HG03108 (cell line): ENCODE measurements around the gene TMEM117.

Experiments
- ATAC-seq: cut with Tn5 transposase; IDR thresholded peaks from one replicate; pipeline ENCODE4 v1.9.1; 2021; ENCODE audit warnings: moderate library complexity; ENCODE audit not compliant: unreplicated experiment

The TMEM117 gene

GRCh38 chr12:43835656-43836474 is at the start of gene TMEM117:
TMEM117 (plus strand) TSS chr12:43836081.
- ATAC-seq, result peak; percentile 71

DNA sequence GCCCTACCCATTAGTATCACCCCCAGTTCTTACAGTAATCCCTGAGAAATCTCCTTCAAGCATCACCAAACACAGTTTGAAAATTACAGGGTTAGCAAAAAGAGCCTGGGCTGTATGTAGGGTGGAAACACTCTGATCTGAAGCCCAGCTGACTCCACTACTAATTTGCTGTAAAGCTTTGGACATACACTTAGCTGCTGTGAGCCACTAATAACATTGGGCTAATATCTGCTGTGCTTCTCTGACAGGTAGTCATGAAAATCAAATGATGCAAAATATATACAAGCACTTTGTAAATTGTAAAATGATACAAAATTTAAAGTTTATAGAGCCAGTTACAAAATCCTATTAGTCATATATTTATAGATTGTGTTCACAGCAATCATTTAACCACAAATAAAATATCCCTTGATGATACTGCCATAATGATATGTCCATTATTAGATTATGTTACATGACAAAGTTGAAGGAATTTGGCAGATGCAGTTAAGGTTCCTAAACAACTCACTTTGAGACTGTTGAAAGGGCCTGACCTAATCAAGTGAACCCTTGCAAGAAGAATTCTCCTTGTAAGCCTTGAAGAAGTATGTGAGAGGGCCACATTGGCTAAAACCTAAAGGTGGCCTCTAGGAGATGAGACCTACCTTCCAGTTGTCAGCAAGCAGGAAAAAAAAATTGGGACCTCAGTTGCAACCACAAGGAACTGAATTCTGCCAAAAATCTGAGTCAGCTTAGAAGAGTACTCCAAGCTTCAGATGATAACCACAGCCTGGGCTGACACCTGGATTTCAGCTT is 48.8 kb upstream of the TMEM117 start:
- no peak for ATAC-seq

GRCh38 chr12:43789941-43790340 is 45.9 kb upstream of the TMEM117 start:
- no peak for ATAC-seq

DNA sequence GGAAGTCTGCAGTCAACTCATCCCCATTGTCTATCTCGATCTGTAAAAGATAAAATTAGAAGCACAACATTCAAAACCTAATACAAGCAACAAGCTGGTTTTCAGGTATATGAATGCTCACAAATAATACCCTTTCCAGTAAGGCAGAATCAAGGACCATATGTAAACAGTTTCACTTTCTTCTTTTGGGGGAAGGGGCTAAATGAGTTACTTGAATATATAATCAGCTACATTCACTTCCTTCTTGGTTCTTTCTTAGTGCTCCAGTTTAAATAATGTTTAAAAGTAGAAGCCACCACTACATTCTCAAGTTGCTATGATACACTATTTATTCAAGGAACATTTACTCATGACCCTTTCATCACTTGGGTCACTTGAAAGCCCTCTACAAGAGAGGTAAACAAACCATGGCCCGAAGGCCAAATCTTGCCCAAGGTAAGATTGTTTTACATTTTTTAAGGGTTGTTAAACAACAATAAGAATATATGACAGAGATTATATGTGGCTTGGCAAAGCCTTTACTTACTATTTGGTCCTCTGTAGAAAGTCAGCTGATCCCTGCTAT is 40.1 kb upstream of the TMEM117 start:
- ATAC-seq, result no peak

- no peak for ATAC-seq
These were observed 38.2 kb upstream of the TMEM117 start for GRCh38 chr12:43797561-43798217.

GRCh38 chr12:43805149-43805859 is 30.6 kb upstream of the TMEM117 start:
- ATAC-seq, result no peak

- peak; percentile 94 for ATAC-seq
These were observed 29.8 kb upstream of the TMEM117 start, which contains the start of gene TWF1 for GRCh38 chr12:43805860-43806736. TWF1 (minus strand) TSS chr12:43806317; CDS start chr12:43806245, 72 bp downstream.

DNA sequence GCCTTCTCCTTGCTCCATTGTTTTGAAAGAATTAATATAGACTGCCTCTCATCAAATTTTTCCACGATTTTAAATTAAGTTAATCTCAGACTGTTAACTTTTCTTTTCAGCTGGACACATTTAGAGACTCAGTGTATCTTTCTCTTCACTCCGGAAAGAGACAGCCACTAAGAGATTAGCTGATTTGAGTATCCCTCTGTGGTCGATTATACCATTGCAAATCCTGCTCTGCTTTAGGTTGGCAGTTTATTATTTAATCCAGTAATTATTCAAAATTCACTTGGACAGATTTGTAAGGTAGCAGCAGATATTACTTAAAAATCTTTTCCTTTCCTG is 29.2 kb upstream of the TMEM117 start:
- no peak for ATAC-seq

GRCh38 chr12:43807386-43807785 is 28.5 kb upstream of the TMEM117 start:
- no peak for ATAC-seq

GRCh38 chr12:43812057-43812456 is 23.8 kb upstream of the TMEM117 start:
- ATAC-seq, result no peak

GRCh38 chr12:43812926-43813325 is 23.0 kb upstream of the TMEM117 start:
- ATAC-seq, result no peak

GRCh38 chr12:43815416-43815815 is 20.5 kb upstream of the TMEM117 start:
- ATAC-seq, result no peak

DNA sequence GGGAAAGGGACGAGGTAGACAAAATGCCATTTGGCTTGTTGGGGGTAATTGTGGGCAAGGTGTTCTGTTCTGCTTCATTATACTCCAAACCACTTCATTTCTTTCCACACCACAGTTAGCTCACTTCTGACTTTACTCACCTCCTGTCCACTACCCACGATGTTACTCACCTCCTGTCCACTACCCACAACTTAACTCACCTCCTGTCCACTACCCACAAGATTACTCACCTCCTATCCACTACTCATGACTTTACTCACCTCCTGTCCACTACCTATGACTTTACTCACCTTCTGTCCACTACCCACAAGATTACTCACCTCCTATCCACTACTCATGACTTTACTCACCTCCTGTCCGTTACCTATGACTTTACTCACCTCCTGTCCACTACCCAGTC is 19.7 kb upstream of the TMEM117 start:
- ATAC-seq, result no peak

GRCh38 chr12:43824207-43824775 is 11.6 kb upstream of the TMEM117 start:
- ATAC-seq, result no peak

DNA sequence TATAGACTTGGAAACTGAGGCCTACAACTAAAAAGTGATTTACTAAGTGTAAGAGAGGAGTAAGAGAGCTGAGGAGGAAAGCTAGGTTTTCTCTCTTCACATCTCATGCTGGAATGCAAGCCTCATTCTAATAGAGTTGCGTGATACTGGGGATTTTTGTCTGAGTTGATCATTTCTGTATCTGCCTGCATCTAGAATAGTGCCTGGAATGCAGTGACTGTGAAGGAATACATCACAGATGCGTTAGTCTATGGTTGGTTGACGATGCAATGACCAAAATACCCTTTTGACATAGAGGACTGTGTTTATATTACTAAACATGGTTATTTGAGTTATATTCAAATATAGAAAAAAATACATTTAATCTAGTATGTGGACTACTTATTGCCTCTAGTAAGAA is 9.2 kb upstream of the TMEM117 start:
- no peak for ATAC-seq

DNA sequence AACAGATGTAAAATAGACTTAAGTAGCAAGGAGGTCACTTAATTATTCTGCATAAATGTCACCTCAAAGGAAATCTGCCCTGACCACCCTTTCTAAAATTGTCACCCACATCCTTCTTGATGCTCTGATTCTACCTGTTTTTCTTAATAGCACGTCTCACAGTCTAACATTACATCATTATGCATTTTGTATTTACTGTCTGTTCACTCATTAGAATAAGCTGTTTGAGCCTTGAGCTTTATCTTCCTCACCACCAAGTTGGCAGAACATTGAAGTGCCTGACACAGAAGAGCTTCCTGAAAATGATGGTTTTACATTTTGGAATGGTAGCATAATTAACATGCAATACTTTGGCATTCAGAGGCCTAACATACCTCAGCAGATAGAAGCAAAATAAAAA is 8.8 kb upstream of the TMEM117 start:
- no peak for ATAC-seq

GRCh38 chr12:43832463-43833168 is 3.3 kb upstream of the TMEM117 start:
- ATAC-seq, result no peak

GRCh38 chr12:43835264-43835655 is 621 bp upstream of the TMEM117 start:
- ATAC-seq, result peak; percentile 6

GRCh38 chr12:43836475-43836989 is 651 bp downstream of the TMEM117 start:
- ATAC-seq, result no peak
